ENCODE results near the gene KLHL29.

KLHL29 gene

DNA sequence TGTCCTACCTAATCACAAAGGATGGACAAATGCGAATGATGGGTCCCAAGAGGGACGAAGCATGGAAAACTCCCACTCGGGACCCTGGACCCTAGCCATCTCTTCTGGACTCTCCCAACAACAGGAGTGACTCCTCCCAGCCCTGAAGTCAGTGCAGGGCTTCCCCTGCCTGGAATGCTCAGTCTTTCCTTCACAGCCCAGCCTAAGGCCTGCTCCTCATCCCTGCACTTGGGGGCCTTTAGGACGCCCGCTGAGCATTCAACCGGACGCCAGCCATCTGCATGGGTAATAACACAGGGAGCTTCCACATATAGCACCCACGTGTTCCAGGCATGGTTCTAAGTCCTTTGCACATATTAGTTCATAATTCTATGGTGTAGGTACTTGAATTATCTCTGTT, 237.5 kb downstream of the KLHL29 start:
- DNase-seq = no peak

DNA sequence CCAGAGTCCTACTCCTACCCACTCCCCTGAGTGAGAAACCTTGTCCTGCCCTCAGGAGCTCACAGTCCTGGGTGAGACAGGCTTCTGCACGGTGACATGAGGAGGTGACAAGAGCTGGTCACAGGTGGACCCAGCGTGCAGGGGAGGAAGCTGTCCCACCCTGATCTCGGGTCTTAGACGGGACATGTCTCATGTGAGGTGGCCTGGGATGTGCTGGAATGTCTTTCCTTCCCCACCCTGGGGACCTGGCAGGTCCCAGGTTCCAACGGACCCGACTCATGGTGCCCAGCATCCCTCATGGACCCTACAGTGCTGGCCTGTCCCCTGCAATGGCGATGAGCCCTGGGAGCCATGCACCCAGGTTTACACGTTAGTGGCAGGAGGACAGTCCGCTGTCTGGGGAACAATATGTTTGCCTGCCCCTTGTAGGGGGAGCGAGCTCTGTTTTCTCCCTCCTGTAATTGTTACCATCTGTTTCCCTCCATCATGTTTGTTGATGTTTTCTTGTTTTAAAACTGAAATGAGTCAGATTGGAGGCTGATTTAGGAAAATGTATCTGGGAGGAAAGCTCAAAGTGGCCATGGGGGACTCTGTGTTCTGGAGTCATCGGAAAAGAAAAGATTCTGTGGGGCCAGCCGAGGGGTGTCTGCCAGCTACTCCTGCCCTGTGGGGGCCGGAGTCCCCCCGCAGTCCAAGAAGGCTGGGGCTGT, 238.1 kb downstream of the KLHL29 start:
- DNase-seq = no peak

DNA sequence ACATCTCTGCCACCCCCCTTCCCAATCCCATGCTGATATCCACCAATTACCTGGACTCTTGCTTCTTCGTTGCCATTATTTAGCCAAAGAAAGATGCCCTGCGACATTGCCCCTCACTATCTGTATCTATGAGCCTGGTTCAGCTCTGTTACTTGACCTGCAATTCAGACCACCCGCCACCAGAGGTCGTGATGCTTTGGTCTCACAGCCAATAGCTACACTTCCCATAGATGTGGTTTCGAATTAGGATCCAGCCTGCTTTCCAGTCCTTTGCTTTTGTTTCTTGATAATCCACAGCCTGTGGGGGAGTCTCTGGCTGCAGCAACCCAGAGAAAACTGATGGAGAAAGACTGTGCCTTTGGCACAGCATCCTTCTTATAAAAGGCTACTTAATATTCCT, 239.4 kb downstream of the KLHL29 start:
- peak; percentile 37 to 52 for DNase-seq

DNA sequence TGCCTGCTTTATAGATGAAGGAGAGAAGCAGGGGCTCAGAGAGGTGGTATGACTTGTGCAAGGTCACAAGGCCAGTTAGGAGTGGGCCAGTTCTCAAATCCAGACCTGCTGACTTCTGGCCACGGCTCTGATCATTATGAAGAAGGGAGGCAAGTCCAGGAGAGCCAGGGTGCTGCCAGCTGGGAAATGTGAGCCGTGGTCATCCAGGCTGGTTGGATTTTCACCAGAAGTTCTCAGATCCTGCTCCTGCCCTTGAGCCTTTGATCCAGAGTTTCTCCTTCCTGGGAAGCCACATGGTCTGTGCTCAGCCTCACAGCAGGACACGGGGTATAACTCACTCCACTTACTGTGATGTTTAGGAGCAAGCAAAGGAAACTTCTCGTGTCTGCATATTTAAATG, 239.9 kb downstream of the KLHL29 start:
- DNase-seq = no peak

DNA sequence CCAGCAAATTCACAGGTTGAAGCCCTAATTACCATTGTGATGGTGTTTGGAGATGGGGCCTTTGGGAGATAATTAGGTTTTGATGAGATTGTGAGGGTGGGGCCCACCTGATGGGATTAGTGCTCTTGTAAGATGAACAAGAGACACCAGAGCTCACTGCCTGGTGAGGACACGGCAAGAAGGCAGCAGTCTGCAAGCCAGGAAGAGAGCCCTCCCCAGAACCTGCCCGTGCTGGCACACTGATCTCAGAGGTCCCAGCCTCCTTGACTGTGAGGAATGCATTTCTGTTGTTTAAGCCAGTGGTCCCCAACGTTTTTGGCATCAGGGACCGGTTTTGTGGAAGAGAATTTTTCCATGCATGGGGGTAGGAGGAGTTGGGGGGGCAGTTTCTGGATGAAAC, 240.7 kb downstream of the KLHL29 start:
- no peak for DNase-seq

DNA sequence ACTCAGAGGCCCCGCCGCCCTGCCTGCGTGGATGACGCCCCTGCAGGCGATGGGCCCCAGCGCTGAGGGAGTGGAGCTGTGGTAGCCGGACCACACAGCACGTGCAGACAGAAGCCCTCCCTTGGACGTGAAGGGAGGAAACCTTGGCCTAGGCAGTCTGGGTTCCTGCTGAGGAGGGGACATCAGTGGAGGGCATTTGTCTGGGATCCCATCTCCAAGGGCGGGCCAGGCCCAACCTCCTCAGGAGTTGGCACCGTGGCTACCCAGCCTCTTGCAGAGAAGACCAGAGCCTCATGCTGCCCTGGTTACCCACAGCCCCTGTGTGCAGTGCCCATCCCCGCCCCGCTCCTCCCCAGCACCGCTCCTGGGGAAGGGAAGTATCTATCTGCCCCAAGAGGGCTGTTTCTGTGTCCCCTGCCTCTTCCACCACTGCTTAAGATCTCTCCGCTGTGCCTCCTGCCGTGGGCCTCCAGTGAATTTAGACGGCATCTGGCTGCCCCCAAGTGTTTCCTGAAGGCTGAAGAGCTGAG, 241.8 kb downstream of the KLHL29 start:
- DNase-seq = no peak

DNA sequence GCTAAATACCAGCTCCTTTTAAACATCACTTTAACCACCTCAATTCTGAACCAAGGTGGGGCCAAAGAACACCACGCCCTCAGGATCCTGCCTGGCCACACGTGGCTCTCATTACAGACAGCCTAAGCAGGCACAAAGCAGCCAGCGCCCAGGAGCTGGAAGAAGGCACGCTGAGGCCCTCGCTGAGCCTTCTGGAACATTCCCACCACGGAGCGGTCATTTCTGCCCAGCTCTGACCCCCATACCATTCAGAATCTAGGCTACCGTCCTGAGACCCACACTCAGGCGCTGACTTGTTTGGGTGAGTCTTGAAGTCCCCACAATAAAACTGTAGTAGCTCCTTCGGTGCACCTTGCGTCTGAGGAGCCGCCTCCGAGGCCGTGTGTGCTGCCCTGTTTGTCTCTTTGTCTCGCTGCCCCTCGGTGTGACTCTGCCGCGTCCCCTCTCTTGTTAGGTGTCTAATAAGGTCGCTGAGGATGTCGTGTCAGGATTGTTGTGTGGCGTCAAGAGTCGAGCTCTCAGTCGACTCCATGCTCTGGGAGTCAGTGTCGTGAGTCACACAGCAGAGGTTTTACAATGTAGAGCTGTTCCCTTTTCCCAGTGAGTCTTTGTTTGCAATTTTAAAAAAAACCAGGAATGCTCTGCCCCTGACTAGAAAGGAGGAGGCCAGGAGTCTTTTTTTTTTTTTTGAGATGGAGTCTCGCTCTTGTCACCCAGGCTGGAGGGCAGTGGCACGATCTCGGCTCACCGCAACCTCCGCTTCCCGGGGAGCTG, 242.4 kb downstream of the KLHL29 start:
- DNase-seq = no peak

DNA sequence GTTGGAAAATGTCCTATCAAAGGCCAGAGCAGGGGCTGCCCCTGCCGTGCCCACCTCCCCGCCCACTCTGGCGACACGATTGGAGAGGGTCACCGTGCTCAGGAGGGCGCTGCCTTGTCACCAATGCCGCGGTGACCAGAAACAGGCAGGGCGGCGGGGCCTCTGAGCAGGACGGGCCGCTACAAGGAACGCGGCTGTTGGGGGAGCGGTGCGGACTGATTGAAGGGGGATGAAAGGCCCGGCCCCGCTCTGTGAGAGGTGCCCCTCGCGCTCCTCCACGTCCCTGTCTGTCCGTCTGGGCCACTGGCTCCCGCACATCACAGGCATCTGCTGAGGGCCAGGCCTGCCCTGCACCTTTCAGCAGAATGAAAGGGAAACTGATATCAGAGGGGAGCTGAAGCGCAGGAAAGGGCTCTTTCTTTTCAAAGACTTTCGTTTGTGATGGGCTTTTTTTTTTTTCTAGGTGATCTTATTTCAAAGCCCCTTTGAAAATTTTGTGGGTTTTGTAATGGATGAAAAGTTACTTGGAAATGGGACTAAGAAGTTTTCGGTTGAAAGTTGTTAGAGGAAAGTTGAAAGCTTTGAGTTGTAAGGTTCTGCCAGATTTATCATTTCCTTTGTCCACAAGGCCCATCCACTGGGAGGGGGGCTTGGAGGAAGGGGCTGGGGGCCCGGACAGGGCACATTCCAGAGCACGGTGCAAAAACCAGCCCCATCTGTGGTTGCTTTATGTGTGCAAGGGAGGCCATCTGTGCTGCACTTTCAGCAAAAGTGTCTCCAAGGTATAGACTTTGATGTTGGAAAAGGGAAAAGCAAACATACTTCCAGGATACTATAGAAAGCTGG, 244.2 kb downstream of the KLHL29 start:
- DNase-seq = no peak

DNA sequence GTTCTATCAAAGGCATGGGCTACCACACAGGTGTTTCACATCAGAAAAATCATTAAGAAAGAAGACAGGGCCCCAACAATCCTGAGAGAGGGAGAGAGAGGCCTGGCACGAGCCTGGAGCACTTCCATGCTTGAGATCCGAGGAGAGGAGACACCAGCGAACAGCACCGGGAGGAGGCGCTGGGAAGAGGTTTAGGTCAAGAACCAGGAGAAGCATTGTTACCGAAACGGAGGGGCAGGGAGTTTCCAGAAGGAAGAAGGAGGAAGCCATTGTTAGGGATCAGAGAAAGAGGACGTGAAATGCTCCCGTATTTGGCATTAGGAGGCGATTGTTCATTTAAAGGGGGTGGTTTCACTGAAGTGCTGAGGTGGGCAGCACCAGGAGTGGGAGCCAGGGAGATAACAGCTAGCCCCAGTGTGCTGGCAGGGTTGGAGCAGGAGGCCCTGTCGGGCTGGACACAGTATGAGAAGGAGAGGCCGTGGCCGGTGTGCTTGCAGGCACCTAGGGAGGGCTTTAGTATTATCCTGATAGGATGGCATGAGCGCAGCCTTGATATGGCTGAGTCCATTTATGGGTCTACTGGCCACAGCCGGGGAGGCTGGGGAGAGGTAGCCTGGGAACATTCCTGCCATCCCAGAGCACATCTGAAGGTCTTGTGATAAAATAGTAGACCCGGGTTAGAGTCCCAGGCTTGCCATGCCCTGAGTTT, 244.9 kb downstream of the KLHL29 start:
- DNase-seq = no peak

DNA sequence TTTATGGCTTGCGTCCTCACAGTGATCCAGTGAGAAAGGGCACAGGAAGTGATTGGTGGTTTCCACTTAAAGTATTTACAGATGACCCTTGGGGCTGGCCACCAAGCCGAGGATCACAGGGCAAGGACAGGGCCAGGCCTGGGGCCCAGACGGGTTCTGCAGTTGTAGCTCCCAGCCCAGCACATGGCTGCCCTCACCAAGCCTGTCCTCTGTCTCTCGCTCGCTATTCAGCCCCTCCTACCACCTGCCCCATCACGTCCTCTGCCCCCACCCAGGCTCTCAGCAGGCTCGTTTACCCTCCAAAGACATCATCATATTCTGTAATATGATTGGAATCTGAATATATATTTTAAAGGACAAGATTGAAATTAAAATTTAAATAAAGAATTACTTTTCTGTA, 246.0 kb downstream of the KLHL29 start:
- no peak for DNase-seq

DNA sequence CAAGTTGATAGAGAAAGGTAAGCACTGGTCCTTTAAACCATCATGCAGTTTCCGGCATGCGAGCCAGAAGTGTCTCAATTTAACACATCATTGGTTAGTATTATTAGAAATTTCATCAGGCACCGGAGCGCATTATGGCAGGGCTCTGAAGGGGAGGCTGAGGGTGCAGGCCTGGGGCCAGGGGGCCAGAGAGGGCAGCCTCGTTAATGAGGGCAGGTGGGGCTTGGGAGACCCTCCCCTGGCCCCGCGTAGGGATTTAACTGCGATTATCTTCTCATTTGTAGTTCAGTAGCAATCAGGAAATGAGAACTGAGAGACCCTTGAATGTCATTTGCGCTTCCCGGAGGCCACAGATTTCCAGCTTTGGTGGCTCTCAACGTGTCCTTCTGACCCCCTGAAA, 246.4 kb downstream of the KLHL29 start:
- DNase-seq = no peak

DNA sequence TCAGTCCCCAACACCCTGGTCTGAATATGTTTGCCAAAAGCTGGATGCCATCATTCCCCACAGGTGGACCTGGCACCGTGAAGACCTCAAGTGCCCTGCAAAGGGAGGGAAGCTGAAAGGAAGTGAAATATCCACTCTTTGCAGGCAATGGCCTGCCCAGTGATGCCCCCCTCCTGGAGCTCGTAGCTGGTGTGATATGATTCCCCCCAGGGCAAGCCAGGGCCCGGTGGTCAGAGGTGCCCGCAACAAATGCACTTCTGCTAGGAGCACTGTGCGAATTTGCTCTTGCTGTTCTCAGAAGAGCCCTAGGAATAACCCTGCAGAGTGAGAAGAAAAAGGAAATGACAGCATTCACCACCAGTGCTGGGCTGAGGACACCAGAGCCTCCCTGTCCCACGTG, 247.4 kb downstream of the KLHL29 start:
- no peak for DNase-seq

DNA sequence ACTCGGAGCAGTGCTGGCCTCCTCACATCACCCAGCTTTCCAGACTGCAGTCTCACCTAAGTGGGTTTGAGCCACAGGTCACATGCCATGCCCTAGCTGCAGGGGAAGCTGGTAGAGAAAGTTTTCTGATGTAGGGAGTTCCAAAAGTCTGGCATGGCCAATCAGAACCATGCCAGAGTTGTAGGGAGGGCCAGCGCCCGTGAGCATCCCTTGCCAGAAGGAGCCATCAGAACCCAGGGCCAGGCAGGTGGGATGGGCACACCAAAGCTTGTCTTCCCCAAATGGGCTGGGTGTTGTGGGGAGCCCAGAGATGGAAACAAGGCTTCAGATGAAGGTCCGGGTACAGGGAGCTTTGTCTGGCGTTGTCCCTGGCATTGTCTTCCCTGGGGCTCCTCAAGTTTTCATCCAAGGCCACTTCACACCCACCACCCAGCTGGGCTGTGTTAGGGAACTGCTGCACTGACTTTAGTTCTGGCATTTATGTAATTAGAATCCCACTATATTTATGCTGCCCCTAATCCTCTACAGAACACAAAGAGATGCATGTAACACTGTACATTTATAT, 247.9 kb downstream of the KLHL29 start:
- DNase-seq = no peak

DNA sequence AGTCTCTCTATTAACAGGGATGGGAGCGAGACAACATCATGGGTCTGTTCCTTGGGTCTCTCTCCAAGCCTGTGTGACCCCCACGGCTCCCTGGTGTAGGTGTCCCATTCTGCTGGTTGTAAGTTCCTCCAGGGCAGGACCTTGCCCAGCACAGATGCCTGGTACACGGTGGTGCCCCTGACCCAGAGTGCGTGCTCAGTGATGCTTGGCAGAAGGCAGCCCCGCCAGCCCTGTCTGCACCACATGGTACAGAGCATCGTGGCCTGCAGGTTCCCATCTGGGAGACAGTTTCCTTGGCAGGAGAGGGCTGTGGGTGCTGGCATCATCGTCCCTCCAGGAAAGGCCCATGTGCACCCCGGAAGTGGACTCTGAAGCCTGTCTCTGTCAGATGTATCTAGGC, 249.0 kb downstream of the KLHL29 start:
- DNase-seq = no peak

DNA sequence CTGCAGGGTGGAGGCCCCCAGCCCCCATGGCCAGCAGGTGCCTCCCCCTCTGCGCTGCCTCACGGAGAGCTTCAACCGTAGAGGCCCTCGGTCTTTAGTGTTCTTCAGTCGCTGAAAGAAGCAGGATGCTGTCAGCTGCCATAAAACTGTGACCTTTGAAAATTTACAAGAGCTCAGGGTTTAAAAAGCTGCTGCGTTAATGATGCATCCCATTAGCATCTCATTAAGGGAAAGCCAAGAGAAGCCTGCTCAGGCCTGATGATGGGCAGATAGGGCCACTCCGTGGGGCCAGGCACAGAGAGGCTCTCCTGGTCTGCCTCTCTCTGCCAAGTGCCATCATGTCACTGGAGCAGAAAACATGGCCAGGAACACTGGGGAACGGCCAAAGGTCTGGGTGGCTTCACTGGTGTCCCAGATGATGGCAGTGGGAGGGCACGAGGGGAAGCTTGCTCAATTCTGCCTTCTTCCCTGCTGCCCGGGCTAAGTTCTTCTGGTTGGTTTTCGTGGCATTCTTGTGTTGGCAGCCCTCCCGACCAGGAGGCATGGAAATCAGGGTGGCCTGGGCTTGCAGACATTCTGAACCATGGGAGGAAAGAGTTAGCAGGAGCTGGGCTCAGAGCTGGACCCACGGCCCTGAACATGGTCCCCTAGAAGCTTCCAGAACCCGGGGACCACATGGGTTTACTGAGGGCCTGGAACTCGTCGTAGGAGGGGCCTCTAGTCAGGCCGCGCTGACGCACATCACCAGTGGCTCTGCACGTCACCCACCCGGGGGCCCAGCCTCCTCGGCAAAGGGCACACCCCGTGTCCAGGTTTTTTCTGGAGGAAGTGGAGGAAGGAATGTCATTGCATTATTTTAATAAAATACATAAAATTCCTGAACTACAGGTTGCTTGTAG, 250.7 kb downstream of the KLHL29 start:
- no peak for DNase-seq

DNA sequence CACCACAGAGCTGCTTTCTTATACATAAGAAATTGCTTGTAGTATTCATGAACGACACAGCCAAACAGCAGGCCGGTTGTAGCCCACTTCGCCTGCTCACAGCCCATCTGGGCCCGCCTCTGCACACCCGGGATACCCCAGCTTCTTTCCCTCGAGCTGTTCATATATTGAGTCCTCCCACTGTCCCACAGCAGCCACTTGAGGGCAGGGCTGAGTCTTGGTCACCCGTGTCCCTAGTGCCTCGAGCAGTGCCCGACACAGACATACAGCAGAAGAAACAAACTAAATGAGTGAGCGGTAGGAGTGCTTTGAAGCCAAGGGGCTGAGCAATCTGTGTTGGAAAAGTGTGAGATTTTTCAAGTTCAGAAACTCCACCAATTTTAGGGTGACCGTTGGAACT, 251.4 kb downstream of the KLHL29 start:
- no peak for DNase-seq

DNA sequence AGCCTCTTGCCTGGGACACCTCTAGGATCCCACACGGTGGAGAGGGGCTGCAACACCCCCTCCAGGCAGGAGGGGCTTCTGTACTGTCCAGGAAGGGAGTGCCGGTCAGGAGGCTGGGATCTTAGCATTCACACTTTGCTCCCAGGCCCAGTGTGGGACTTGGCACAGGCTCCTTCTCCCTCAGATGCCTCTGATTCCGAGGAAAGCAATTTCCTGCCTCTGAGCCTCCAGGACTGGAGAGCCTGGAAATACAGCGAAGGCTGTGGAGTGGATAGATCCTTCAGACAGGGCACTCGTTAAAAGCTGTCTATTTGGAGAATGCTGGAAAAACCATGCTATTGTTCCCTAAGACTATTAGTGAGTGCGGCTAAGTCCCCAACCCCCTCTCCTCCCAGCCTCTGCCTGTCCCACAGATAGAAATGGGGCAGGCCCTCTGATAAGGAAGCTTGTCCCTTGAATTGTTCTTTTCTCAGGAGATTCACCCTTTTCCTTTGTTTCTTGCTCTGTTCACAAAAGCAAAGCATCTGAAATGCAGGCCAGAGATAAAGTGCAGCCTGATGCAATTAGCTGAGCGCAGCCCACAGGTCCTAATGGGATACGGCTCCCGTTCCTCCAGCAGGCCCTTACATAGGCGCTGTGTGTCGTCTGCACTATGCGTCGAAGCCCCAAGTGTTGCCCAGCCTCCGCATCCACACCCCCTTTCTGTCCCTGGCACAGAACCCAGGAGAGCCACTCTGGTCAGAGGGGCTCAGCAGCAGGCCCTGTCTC, 252.2 kb downstream of the KLHL29 start:
- no peak for DNase-seq

DNA sequence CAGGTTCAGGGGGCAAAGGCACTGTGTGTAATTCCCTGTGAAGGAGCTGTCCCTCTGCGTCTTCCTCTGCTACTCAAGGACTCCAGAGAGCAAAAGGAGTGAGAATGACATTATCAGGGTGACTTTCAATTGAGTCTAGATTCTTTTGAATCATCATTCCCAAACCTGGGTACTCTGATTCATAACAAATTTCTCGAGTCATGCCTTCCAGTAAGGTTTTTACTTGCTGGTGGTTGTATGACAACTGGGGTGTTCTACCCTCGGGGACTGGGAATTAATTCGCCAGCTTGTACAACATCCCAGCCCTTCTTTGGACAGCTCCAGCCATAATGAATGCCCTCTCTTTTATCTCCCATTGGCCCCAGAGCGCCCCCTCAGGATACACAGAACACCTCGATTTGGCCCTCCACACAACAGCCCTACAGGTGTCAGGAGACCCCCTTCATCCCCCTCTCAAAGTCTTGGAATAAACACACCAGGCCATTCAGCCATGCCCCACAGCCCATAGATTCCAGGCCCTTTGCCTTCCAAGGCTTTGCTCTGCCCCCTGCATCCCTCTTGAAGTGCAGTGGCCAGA, 254.5 kb downstream of the KLHL29 start:
- DNase-seq = no peak

DNA sequence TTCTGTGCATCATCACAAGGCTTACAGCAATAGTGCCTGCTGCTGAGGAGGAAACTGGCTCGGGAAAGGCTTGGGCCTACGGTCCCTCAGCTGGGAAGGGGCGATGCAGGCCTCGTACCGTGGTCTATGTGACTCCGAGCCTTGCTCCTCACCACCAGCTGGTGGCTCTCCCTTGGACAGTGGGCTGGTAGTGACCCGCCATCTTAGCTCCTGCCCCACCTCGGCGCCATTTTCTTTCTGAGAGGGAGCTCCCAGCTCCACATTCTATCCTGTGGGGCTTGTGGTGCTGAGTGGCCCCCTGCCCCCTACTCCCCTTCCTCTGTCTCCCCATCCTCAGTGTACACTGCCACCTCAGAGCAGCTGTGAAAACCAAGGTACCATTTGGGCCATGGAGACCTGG, 255.7 kb downstream of the KLHL29 start:
- no peak for DNase-seq

DNA sequence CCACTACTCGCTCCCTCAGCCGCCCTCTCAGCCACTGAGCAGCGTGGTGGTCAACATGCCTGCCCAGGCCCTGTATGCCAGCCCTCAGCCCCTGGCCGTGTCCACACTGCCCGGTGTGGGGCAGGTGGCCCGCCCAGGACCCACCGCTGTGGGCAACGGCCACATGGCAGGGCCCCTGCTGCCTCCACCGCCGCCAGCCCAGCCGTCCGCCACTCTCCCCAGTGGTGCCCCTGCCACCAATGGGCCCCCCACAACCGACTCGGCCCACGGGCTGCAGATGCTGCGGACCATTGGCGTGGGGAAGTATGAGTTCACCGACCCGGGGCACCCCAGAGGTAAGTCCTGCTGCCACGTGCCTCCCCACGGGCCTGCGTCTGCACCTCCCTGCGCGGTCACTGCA, 257.5 kb downstream of the KLHL29 start:
- DNase-seq = no peak

Data from stimulated activated CD4-positive, alpha-beta T cell treated with anti-CD3 and anti-CD28 coated beads, Interleukin-2, amount 100 ng/mL, for 48 hours (primary cell).